B cell (primary cell): Measurements from ENCODE around the gene PNMA8C. TPM values are rescaled to one million over a fixed set of nuclear protein-coding genes. Genes with fewer than 3 reads are reported as not detected.

ENCODE experiments used
- ATAC-seq: fragments of 200-7000 bp; cut with Tn5 transposase; one replicate; pipeline ENCODE4 v1.10.0; 2021; ENCODE audit warnings: low read depth, mild to moderate bottlenecking, moderate number of reproducible peaks, moderate library complexity
- CTCF ChIA-PET: fragments of 350-600 bp; sonication (Branson Sonifier 250); formaldehyde crosslinking; loops from one replicate; lab custom pipeline; 2021; ENCODE audit warnings: antibody characterized with exemption, inconsistent platforms; lab: Charles Lee
- POLR2A ChIA-PET: fragments of 350-600 bp; sonication (Branson Sonifier 250); formaldehyde crosslinking; loops from one replicate; lab custom pipeline; 2021; ENCODE audit warnings: antibody characterized with exemption; lab: Charles Lee
- DNase-seq: peaks from one replicate; pipeline ENCODE4 v3.0.0; 2013
- H2AFZ ChIP-seq: 2 replicates; pipeline ENCODE4 v1.6.1; 2012; ENCODE audit warnings: mild to moderate bottlenecking, low read depth, low read length; ENCODE audit not compliant: insufficient read depth, poor library complexity, severe bottlenecking
- H3K27ac ChIP-seq, 2 donors: 1 replicate in 1 of 2; 2 replicates in 1 of 2; pipeline ENCODE4 v1.5.1; 2012 to 2013; ENCODE audit warnings: low read length in 2 of 2, mild to moderate bottlenecking in 2 of 2, moderate library complexity in 1 of 2
- H3K27me3 ChIP-seq, 4 experiments: fragments of 200-600 bp in 1 of 4; sonication (generic) in 1 of 4; replicated peaks in 1 of 4; 1 replicate in 2 of 4; 2 replicates in 2 of 4; pipeline versions ENCODE4 v1.6.1 to v1.7.0; 2013 to 2016; ENCODE audit warnings: low read length in 3 of 4, mild to moderate bottlenecking in 2 of 4, mixed read lengths in 1 of 4, moderate library complexity in 1 of 4; ENCODE audit not compliant: insufficient read depth in 4 of 4, control insufficient read depth in 3 of 4; ENCODE audit errors: control extremely low read depth in 1 of 4
- H3K36me3 ChIP-seq, 2 experiments: replicated peaks in 1 of 2; 1 replicate in 1 of 2; 2 replicates in 1 of 2; pipeline versions ENCODE4 v1.6.1 to v1.7.1; 2013; ENCODE audit warnings: low read length in 1 of 2; ENCODE audit not compliant: insufficient read depth in 2 of 2, control insufficient read depth in 1 of 2; ENCODE audit errors: control extremely low read depth in 1 of 2, extremely low read depth in 1 of 2
- H3K4me1 ChIP-seq, 2 donors: fragments of 200-600 bp in 1 of 2; sonication (generic) in 1 of 2; 1 replicate in 1 of 2; 2 replicates in 1 of 2; pipeline versions ENCODE4 v1.5.1 to v1.6.1; 2013 to 2017; ENCODE audit warnings: low read length in 2 of 2; ENCODE audit not compliant: control insufficient read depth in 2 of 2, insufficient read depth in 2 of 2
- H3K4me2 ChIP-seq: replicated peaks from 2 replicates; pipeline ENCODE3; 2012; ENCODE audit warnings: mild to moderate bottlenecking, low read depth, low read length; ENCODE audit not compliant: poor library complexity, severe bottlenecking
- H3K4me3 ChIP-seq, 5 experiments: fragments of 200-600 bp in 1 of 5; sonication (generic) in 1 of 5; 1 replicate in 3 of 5; 2 replicates in 2 of 5; pipeline versions ENCODE4 v1.5.1 to v1.7.0; 2011 to 2016; ENCODE audit warnings: low read length in 4 of 5, mild to moderate bottlenecking in 4 of 5, low read depth in 2 of 5, control low read depth in 1 of 5, moderate library complexity in 1 of 5; ENCODE audit not compliant: insufficient read depth in 1 of 5; ENCODE audit errors: control extremely low read depth in 1 of 5, extremely low read depth in 1 of 5
- H3K79me2 ChIP-seq: fragments of 200-600 bp; sonication (generic); one replicate; pipeline ENCODE4 v1.6.0; 2016; ENCODE audit warnings: low read length; ENCODE audit not compliant: control insufficient read depth, insufficient read depth
- H3K9ac ChIP-seq: fragments of 200-600 bp; sonication (generic); 2 replicates; pipeline ENCODE4 v1.6.1; 2017; ENCODE audit warnings: mild to moderate bottlenecking, low read length, moderate library complexity
- H3K9me3 ChIP-seq, 3 donors: one replicate each; pipeline versions ENCODE4 v1.6.1 to v1.7.1; 2013; ENCODE audit warnings: low read length in 2 of 3; ENCODE audit not compliant: control insufficient read depth in 2 of 3, insufficient read depth in 1 of 3; ENCODE audit errors: control extremely low read depth in 1 of 3
- H4K20me1 ChIP-seq: 2 replicates; pipeline ENCODE4 v1.6.0; 2012; ENCODE audit warnings: mild to moderate bottlenecking, low read length; ENCODE audit not compliant: insufficient read depth, control insufficient read depth, poor library complexity, severe bottlenecking
- H3K27ac Mint-ChIP-seq: one replicate; pipeline ENCODE4 v1.8.0; 2021; ENCODE audit warnings: mixed read lengths
- H3K27me3 Mint-ChIP-seq: one replicate; pipeline ENCODE4 v1.8.0; 2021; ENCODE audit warnings: mixed read lengths
- H3K4me1 Mint-ChIP-seq: one replicate; pipeline ENCODE4 v1.8.0; 2021; ENCODE audit warnings: mixed read lengths
- H3K4me3 Mint-ChIP-seq: one replicate; pipeline ENCODE4 v1.8.0; 2021; ENCODE audit warnings: mixed read lengths
- H3K9me3 Mint-ChIP-seq: one replicate; pipeline ENCODE4 v1.8.0; 2022; ENCODE audit warnings: mixed read lengths; ENCODE audit not compliant: insufficient read depth
- EZH2 ChIP-seq: IDR thresholded peaks from 2 replicates; pipeline ENCODE4 v1.6.1; 2012; ENCODE audit warnings: borderline replicate concordance, low read depth, mild to moderate bottlenecking, moderate library complexity, low read length; ENCODE audit not compliant: insufficient read depth, poor library complexity, severe bottlenecking
- WGBS: methylation state at CpG from one replicate; pipeline ENCODE4 v1.1.5; 2013; ENCODE audit warnings: missing lambda C conversion rate; ENCODE audit not compliant: insufficient coverage; 5-methylcytosine and 5-hydroxymethylcytosine counted together
- intact Hi-C: fragments of 100-400 bp; cut with micrococcal nuclease; formaldehyde crosslinking; loops from one replicate; pipeline ENCODE4 v1.10.0; 2022
- polyA plus RNA-seq: library from polyadenylated mRNA; depleted of rRNA; stranded (reverse); fragments of >200 nt; gene quantifications from 2 replicates; pipeline ENCODE4 v1.2.3, GENCODE V29; 2012
- total RNA-seq, 2 donors: library from RNA; stranded (reverse); fragments of 120-200 nt in 1 of 2; gene quantifications; 1 replicate in 1 of 2; 2 replicates in 1 of 2; pipeline versions ENCODE4 v1.2.3 to v1.2.4, GENCODE V29; 2013 to 2022
- TF ChIP-seq, protein P1 (sequence below): fragments of 200-600 bp; IDR thresholded peaks from one replicate; pipeline ENCODE4 v1.8.0; 2022; ENCODE audit warnings: antibody characterized with exemption, mild to moderate bottlenecking

The PNMA8C gene
- total and polyA plus RNA-seq, 2 donors (not counting 1 experiment from before 2014, with no cell fraction given) = not detected

DNA sequence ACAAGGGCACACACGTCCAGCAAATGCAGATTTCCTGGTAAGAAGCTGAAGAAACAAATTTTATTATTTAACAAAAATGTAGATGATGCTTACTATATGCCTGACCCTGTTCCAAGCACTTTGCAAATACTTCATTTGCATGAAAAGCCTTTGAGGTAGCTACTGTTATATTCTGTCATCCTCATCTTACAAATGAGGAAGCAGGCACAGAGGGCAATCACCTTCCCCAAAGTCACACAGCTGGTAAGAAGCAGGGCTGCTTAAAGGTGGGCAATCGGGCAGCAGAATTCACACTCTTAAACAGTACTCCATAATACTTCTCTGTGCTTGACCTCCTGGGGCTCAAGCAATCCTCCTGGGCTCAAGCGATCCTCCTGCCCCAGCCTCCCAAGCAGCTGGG, 18.3 kb upstream of the PNMA8C start:
- no peak for TF ChIP-seq EZH2
- TF ChIP-seq, protein P1, sequence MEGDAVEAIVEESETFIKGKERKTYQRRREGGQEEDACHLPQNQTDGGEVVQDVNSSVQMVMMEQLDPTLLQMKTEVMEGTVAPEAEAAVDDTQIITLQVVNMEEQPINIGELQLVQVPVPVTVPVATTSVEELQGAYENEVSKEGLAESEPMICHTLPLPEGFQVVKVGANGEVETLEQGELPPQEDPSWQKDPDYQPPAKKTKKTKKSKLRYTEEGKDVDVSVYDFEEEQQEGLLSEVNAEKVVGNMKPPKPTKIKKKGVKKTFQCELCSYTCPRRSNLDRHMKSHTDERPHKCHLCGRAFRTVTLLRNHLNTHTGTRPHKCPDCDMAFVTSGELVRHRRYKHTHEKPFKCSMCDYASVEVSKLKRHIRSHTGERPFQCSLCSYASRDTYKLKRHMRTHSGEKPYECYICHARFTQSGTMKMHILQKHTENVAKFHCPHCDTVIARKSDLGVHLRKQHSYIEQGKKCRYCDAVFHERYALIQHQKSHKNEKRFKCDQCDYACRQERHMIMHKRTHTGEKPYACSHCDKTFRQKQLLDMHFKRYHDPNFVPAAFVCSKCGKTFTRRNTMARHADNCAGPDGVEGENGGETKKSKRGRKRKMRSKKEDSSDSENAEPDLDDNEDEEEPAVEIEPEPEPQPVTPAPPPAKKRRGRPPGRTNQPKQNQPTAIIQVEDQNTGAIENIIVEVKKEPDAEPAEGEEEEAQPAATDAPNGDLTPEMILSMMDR = no peak
- Histone ChIP-seq H3K27me3 (peaks cover 0 to 7% (median 0%) of the 10 kb centered on the region in 4 experiments), H4K20me1 (no peaks in the 10 kb centered on the region), H3K4me2 (no peak overlapping the region), H2AFZ (no peak overlapping the region), H3K79me2 (no peaks in the 10 kb centered on the region), H3K36me3 (no peaks in the 10 kb centered on the region), H3K9me3 (peaks cover 0 to 6% (median 4%) of the 10 kb centered on the region in 3 donors), H3K4me1 (no peaks in the 10 kb centered on the region), H3K27ac (no peak overlapping the region), H3K4me3 (no peak overlapping the region), H3K9ac (no peak overlapping the region)
- Mint-ChIP-seq H3K9me3 (peaks cover 7% of the 10 kb centered on the region), H3K4me1 (no peaks in the 10 kb centered on the region), H3K27me3 (peaks cover 23% of the 10 kb centered on the region), H3K27ac (no peak overlapping the region), H3K4me3 (no peak overlapping the region)
- ChIA-PET POLR2A (no interaction called here), CTCF (no interaction called here)
- no peak for DNase-seq
- intact Hi-C loops = no loop called here
- ATAC-seq = no peak
- no CpG with 5 or more reads among the region's 3 CpGs for WGBS

DNA sequence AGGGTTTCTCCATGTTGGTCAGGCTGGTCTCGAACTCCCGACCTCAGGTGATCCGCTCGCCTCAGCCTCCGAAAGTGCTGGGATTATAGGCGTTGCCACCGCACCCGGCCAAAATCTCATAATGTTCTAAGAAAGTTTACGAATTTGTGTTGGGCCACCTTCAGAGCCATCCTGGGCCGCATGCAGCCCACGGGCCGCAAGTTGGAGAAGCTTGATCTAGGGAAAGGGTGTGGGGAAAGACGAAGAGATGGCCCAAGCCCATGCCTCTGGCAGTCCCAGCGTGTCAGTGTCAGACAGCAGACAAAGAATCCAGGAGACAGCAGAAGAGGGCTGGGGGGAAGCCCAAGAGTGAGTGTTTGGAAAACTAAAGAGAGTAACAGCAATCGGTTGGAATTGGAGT, 17.3 kb upstream of the PNMA8C start:
- Histone ChIP-seq H3K27ac (no peak overlapping the region), H3K4me2 (no peak overlapping the region), H3K36me3 (no peaks in the 10 kb centered on the region), H3K9me3 (peaks cover 0 to 6% (median 4%) of the 10 kb centered on the region in 3 donors), H4K20me1 (no peaks in the 10 kb centered on the region), H3K9ac (no peak overlapping the region), H2AFZ (no peak overlapping the region), H3K4me3 (no peak overlapping the region), H3K4me1 (no peaks in the 10 kb centered on the region), H3K27me3 (peaks cover 0 to 7% (median 0%) of the 10 kb centered on the region in 4 experiments), H3K79me2 (no peaks in the 10 kb centered on the region)
- intact Hi-C loops = no loop called here
- no peak for TF ChIP-seq EZH2
- TF ChIP-seq, protein P1 = no peak
- Mint-ChIP-seq H3K4me1 (no peaks in the 10 kb centered on the region), H3K4me3 (no peak overlapping the region), H3K9me3 (peaks cover 7% of the 10 kb centered on the region), H3K27ac (no peak overlapping the region), H3K27me3 (peaks cover 19% of the 10 kb centered on the region)
- WGBS = 89% methylated on average over 14 of the region's 15 CpGs
- no peak for DNase-seq
- POLR2A ChIA-PET = no interaction called here
- no peak for ATAC-seq
- CTCF ChIA-PET = no interaction called here
